Endothelial cell of umbilical vein (primary cell): ENCODE data around the gene MMP24. TPM values are rescaled to one million over a fixed set of nuclear protein-coding genes. Genes with fewer than 3 reads are reported as not detected.

Experiments used
- BruUV-seq: library from RNA; stranded (reverse); fragments of 400-500 nt; replicated peaks from 2 replicates; lab custom pipeline; 2021; lab: Mats Ljungman, UMichigan
- CTCF ChIA-PET: fragments of 300-600, 350-600 bp; sonication (Branson Sonifier 250); formaldehyde crosslinking; loops from one replicate; lab custom pipeline; 2021; ENCODE audit warnings: antibody characterized with exemption, inconsistent platforms; lab: Charles Lee
- POLR2A ChIA-PET: fragments of 300-600, 350-600 bp; sonication (Branson Sonifier 250); formaldehyde crosslinking; loops from one replicate; lab custom pipeline; 2021; ENCODE audit warnings: antibody characterized with exemption, inconsistent platforms; lab: Charles Lee
- DNase-seq: peaks from one replicate; pipeline ENCODE4 v3.0.0-alpha.2; 2011; ENCODE audit warnings: low read depth, low spot score
- FAIRE-seq: peaks from 2 replicates; lab custom pipeline; 2011; peaks lifted over from hg19 to GRCh38; lab: Jason Lieb, UNC
- H2AFZ ChIP-seq: 2 replicates; pipeline ENCODE4 v1.6.0; 2012; ENCODE audit warnings: low read depth, low read length, control low read depth, inconsistent platforms
- H3K27ac ChIP-seq: 2 replicates; pipeline ENCODE4 v1.5.1; 2011; ENCODE audit warnings: low read depth, mild to moderate bottlenecking, control low read depth, low read length, moderate library complexity; ENCODE audit not compliant: insufficient read depth
- H3K27me3 ChIP-seq, 2 experiments: 2 replicates each; pipeline versions ENCODE4 v1.6.0 to v1.6.1; 2011; ENCODE audit warnings: low read length in 2 of 2, mixed read lengths in 1 of 2; ENCODE audit not compliant: control insufficient read depth in 2 of 2, insufficient read depth in 2 of 2
- H3K36me3 ChIP-seq, 2 experiments: 2 replicates in 1 of 2; 3 replicates in 1 of 2; pipeline ENCODE4 v1.5.1; 2011; ENCODE audit warnings: low read length in 2 of 2, mild to moderate bottlenecking in 1 of 2, moderate library complexity in 1 of 2; ENCODE audit not compliant: control insufficient read depth in 2 of 2, insufficient read depth in 2 of 2; ENCODE audit errors: extremely low read depth in 1 of 2
- H3K4me1 ChIP-seq: 3 replicates; pipeline ENCODE4 v1.5.1; 2011; ENCODE audit warnings: mild to moderate bottlenecking, low read length; ENCODE audit not compliant: control insufficient read depth, insufficient read depth; ENCODE audit errors: extremely low read depth
- H3K4me2 ChIP-seq: 2 replicates; pipeline ENCODE4 v1.6.1; 2011; ENCODE audit warnings: low read length, control low read depth, mixed read lengths; ENCODE audit not compliant: insufficient read depth
- H3K4me3 ChIP-seq, 3 experiments: fragments of 200-600 bp in 1 of 3; sonication (generic), shearing (Covaris generic) in 1 of 3; replicated peaks in 1 of 3; 2 replicates each; pipeline ENCODE4 v1.5.1; 2011 to 2016; ENCODE audit warnings: control low read depth in 3 of 3, low read length in 3 of 3, mild to moderate bottlenecking in 2 of 3, inconsistent platforms in 1 of 3, low read depth in 1 of 3, moderate library complexity in 1 of 3; ENCODE audit not compliant: insufficient read depth in 1 of 3
- H3K79me2 ChIP-seq: 2 replicates; pipeline ENCODE4 v1.6.0; 2012; ENCODE audit warnings: low read length, inconsistent platforms; ENCODE audit not compliant: control insufficient read depth, insufficient read depth
- H3K9ac ChIP-seq: replicated peaks from 2 replicates; pipeline ENCODE3; 2011; ENCODE audit warnings: low read length, control low read depth; ENCODE audit not compliant: insufficient read depth; ENCODE audit errors: extremely low read depth
- H3K9me1 ChIP-seq: replicated peaks from 3 replicates; pipeline ENCODE4 v1.6.0; 2011; ENCODE audit warnings: mild to moderate bottlenecking, low read length; ENCODE audit not compliant: control insufficient read depth, insufficient read depth; ENCODE audit errors: extremely low read depth
- H3K9me3 ChIP-seq: replicated peaks from 2 replicates; pipeline ENCODE4 v1.5.1; 2012; ENCODE audit warnings: low read length, inconsistent platforms; ENCODE audit not compliant: control insufficient read depth, insufficient read depth
- H4K20me1 ChIP-seq: replicated peaks from 2 replicates; pipeline ENCODE3; 2011; ENCODE audit warnings: mild to moderate bottlenecking, low read length; ENCODE audit not compliant: control insufficient read depth, insufficient read depth; ENCODE audit errors: extremely low read depth
- EZH2 ChIP-seq: IDR thresholded peaks from 2 replicates; pipeline ENCODE4 v1.6.1; 2012; ENCODE audit warnings: borderline replicate concordance, low read depth, mild to moderate bottlenecking, moderate library complexity, low read length, inconsistent platforms; ENCODE audit not compliant: severe bottlenecking
- FOS ChIP-seq: IDR thresholded peaks from 2 replicates; pipeline ENCODE4 v1.6.1; 2011; ENCODE audit warnings: mild to moderate bottlenecking, low read length, moderate library complexity, borderline replicate concordance; ENCODE audit not compliant: insufficient read depth
- GATA2 ChIP-seq: IDR thresholded peaks from 2 replicates; pipeline ENCODE4 v1.7.0; 2011; ENCODE audit warnings: low read depth, mild to moderate bottlenecking, moderate library complexity, mixed read lengths, low read length; ENCODE audit not compliant: insufficient read length, insufficient read depth
- JUN ChIP-seq: IDR thresholded peaks from 2 replicates; pipeline ENCODE4 v1.6.1; 2011; ENCODE audit warnings: borderline replicate concordance, low read depth; ENCODE audit not compliant: insufficient read length, insufficient read depth
- MAX ChIP-seq: IDR thresholded peaks from 2 replicates; pipeline ENCODE4 v1.6.1; 2011; ENCODE audit not compliant: insufficient read depth, insufficient read length
- MYC ChIP-seq: IDR thresholded peaks from one replicate; pipeline ENCODE4 v1.6.1; 2011; ENCODE audit warnings: mild to moderate bottlenecking, low read depth, low read length
- POLR2A ChIP-seq: IDR thresholded peaks from 2 replicates; pipeline ENCODE4 v1.6.1; 2012; ENCODE audit warnings: low read depth, mild to moderate bottlenecking, control low read depth, low read length
- POLR2AphosphoS5 ChIP-seq: IDR thresholded peaks from 2 replicates; pipeline ENCODE4 v1.6.1; 2012; ENCODE audit warnings: low read depth, mild to moderate bottlenecking, control low read depth, low read length, moderate library complexity; ENCODE audit not compliant: insufficient read depth
- dilution Hi-C: fragments of 300-500 bp; cut with MboI; formaldehyde crosslinking; loops from one replicate; pipeline ENCODE4 v1.15.0; 2019; ENCODE audit warnings: low sequenced_read_pairs; ENCODE audit not compliant: extremely low pct_ligation_motif_present
- intact Hi-C: fragments of 100-400 bp; cut with micrococcal nuclease; formaldehyde crosslinking; loops from one replicate; pipeline ENCODE4 v1.10.0; 2022
- polyA plus RNA-seq, 4 experiments: library from polyadenylated mRNA; depleted of rRNA in 3 of 4; stranded (reverse) in 3 of 4; unstranded in 1 of 4; fragments of >200 nt; gene quantifications; 2 replicates each; pipeline versions ENCODE4 v1.2.1 to v1.2.3, GENCODE V29; 2011 to 2012; ENCODE audit warnings: missing spikeins in 1 of 4
- total RNA-seq: library from RNA; stranded (reverse); gene quantifications from 2 replicates; pipeline ENCODE4 v1.2.3, GENCODE V29; 2021
- TF ChIP-seq, protein P1 (sequence below), 2 donors: IDR thresholded peaks; 1 replicate in 1 of 2; 2 replicates in 1 of 2; pipeline ENCODE4 v1.5.1; 2011; ENCODE audit warnings: low read length in 2 of 2, mild to moderate bottlenecking in 2 of 2, moderate library complexity in 2 of 2, control low read depth in 1 of 2, inconsistent platforms in 1 of 2, low read depth in 1 of 2; ENCODE audit not compliant: insufficient read depth in 1 of 2; ENCODE audit errors: extremely low read depth in 1 of 2

MMP24 gene
- total and polyA plus RNA-seq, 2 donors (not counting 3 experiments of a cell fraction or from before 2014, with no cell fraction given), result 0.27 to 0.54 TPM

GRCh38 chr20:35305682-35306556 lies 79.4 kb downstream of the MMP24 start:
- Histone ChIP-seq H3K9ac (peak overlapping the region; percentile 22), H3K4me3 (no peak overlapping the region), H3K36me3 (no peaks in the 10 kb centered on the region), H3K9me3 (no peaks in the 10 kb centered on the region), H4K20me1 (no peaks in the 10 kb centered on the region), H2AFZ (no peak overlapping the region), H3K27ac (peak overlapping the region; percentile 82), H3K4me2 (no peak overlapping the region), H3K4me1 (peaks cover 69% of the 10 kb centered on the region), H3K79me2 (no peaks in the 10 kb centered on the region), H3K27me3 (no peaks in the 10 kb centered on the region), H3K9me1 (no peaks in the 10 kb centered on the region)
- dilution Hi-C loops (no loop called here), intact Hi-C loops (no loop called here)
- DNase-seq (peak; percentile 96), FAIRE-seq (peak; percentile 99)
- no TSS peak for BruUV-seq
- CTCF ChIA-PET, result interaction anchor here (0.5 to 9.7 kb wide), 32 partner anchors 9 to 430 kb away, joined by 3 to 200 read pairs (median 4); partner anchors contain the start of genes CEP250, EDEM2, EIF6 and GDF5
- POLR2A ChIA-PET, result interaction anchor here (0.5 to 1.8 kb wide), 5 partner anchors 12 to 149 kb away, joined by 3 to 9 read pairs (median 5); partner anchors contain the start of genes CEP250 and MMP24OS
- TF ChIP-seq MYC, result peak; percentile 74
- TF ChIP-seq EZH2, result no peak
- no peak for TF ChIP-seq POLR2A
- TF ChIP-seq, protein P1, sequence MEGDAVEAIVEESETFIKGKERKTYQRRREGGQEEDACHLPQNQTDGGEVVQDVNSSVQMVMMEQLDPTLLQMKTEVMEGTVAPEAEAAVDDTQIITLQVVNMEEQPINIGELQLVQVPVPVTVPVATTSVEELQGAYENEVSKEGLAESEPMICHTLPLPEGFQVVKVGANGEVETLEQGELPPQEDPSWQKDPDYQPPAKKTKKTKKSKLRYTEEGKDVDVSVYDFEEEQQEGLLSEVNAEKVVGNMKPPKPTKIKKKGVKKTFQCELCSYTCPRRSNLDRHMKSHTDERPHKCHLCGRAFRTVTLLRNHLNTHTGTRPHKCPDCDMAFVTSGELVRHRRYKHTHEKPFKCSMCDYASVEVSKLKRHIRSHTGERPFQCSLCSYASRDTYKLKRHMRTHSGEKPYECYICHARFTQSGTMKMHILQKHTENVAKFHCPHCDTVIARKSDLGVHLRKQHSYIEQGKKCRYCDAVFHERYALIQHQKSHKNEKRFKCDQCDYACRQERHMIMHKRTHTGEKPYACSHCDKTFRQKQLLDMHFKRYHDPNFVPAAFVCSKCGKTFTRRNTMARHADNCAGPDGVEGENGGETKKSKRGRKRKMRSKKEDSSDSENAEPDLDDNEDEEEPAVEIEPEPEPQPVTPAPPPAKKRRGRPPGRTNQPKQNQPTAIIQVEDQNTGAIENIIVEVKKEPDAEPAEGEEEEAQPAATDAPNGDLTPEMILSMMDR (IDR thresholded peaks at IDR 0.05; ENCODE audit: extremely low read depth in 1 of 2, insufficient read depth in 1 of 2, low read depth in 1 of 2, low read length in 2 of 2), result no peak
- peak; percentile 95 for TF ChIP-seq POLR2AphosphoS5
- TF ChIP-seq JUN, result peak; percentile 96
- peak; percentile 74 for TF ChIP-seq GATA2
- TF ChIP-seq MAX, result peak; percentile 65
- peak; percentile 100 for TF ChIP-seq FOS
